Neural cell (in vitro differentiated cells): ENCODE measurements around the gene INTS13. TPM values are rescaled to one million over a fixed set of nuclear protein-coding genes. Genes with fewer than 3 reads are reported as not detected.

ENCODE experiments used
- H2AFZ ChIP-seq: fragments of 200-600, 300-800 bp; sonication (generic), shearing (Covaris generic); 2 replicates; pipeline ENCODE4 v1.6.0; 2014; ENCODE audit warnings: low read depth, mild to moderate bottlenecking, antibody characterized with exemption, low read length, moderate library complexity
- H3F3A ChIP-seq: fragments of 200-600 bp; shearing (Covaris generic); 2 replicates; pipeline ENCODE4 v1.6.1; 2016; ENCODE audit warnings: mild to moderate bottlenecking, moderate library complexity, mixed read lengths, antibody characterized with exemption, low read length; ENCODE audit not compliant: insufficient read depth, poor library complexity, severe bottlenecking
- H3K27ac ChIP-seq: fragments of 200-600, 300-800 bp; sonication (generic), shearing (Covaris generic); 2 replicates; pipeline ENCODE4 v1.5.1; 2014; ENCODE audit warnings: mild to moderate bottlenecking, low read length, moderate library complexity
- H3K27me3 ChIP-seq: fragments of 300-800, 200-600 bp; sonication (generic), shearing (Covaris generic); 2 replicates; pipeline ENCODE4 v1.6.0; 2014; ENCODE audit warnings: mild to moderate bottlenecking, low read depth, low read length, moderate library complexity; ENCODE audit not compliant: insufficient read depth
- H3K36me3 ChIP-seq: fragments of 300-800, 200-600 bp; sonication (generic), shearing (Covaris generic); 2 replicates; pipeline ENCODE4 v1.5.1; 2014; ENCODE audit warnings: mild to moderate bottlenecking, antibody characterized with exemption, low read length, moderate library complexity; ENCODE audit not compliant: insufficient read depth
- H3K4me2 ChIP-seq: fragments of 300-800, 200-600 bp; sonication (generic), shearing (Covaris generic); 2 replicates; pipeline ENCODE4 v1.6.0; 2014; ENCODE audit warnings: mild to moderate bottlenecking, low read length
- H3K4me3 ChIP-seq: fragments of 300-800, 200-600 bp; sonication (generic), shearing (Covaris generic); 2 replicates; pipeline ENCODE4 v1.5.1; 2014; ENCODE audit warnings: mild to moderate bottlenecking, low read length, moderate library complexity
- H3K79me2 ChIP-seq: fragments of 200-600 bp; shearing (Covaris generic); replicated peaks from 2 replicates; pipeline ENCODE4 v1.6.0; 2014; ENCODE audit warnings: mild to moderate bottlenecking, low read length, moderate library complexity; ENCODE audit not compliant: insufficient read depth
- H3K9ac ChIP-seq: fragments of 300-800, 200-600 bp; sonication (generic), shearing (Covaris generic); 2 replicates; pipeline ENCODE4 v1.6.1; 2016; ENCODE audit warnings: mild to moderate bottlenecking, low read length, mixed read lengths
- H3K9me2 ChIP-seq: fragments of 200-600 bp; shearing (Covaris generic); 2 replicates; pipeline ENCODE4 v1.6.1; 2016; ENCODE audit warnings: mild to moderate bottlenecking, low read length, mixed read lengths; ENCODE audit not compliant: insufficient read depth
- H3K9me3 ChIP-seq: fragments of 200-600, 300-800 bp; sonication (generic), shearing (Covaris generic); 2 replicates; pipeline ENCODE4 v1.6.1; 2016; ENCODE audit warnings: mild to moderate bottlenecking, mixed run types, low read length, moderate library complexity, mixed read lengths
- H4K20me1 ChIP-seq: fragments of 200-600 bp; shearing (Covaris generic); 2 replicates; pipeline ENCODE4 v1.6.1; 2016; ENCODE audit warnings: mild to moderate bottlenecking, mixed run types; ENCODE audit not compliant: insufficient read depth
- CTCF ChIP-seq: fragments of 450-650 bp; IDR thresholded peaks from 2 replicates; pipeline ENCODE4 v1.5.1; 2014; ENCODE audit warnings: antibody characterized with exemption, mild to moderate bottlenecking, moderate library complexity; ENCODE audit not compliant: poor library complexity, severe bottlenecking
- EP300 ChIP-seq: fragments of 450-650 bp; conservative IDR thresholded peaks from 2 replicates; pipeline ENCODE4 v1.6.1; 2014; ENCODE audit warnings: antibody characterized with exemption, mild to moderate bottlenecking, moderate library complexity; ENCODE audit not compliant: poor library complexity, severe bottlenecking
- EZH2 ChIP-seq: fragments of 200-600, 300-800 bp; shearing (Covaris generic), sonication (generic); IDR thresholded peaks from 2 replicates; pipeline ENCODE4 v1.6.1; 2014; ENCODE audit warnings: antibody characterized with exemption, low read length, borderline replicate concordance, mild to moderate bottlenecking; ENCODE audit not compliant: insufficient read depth, poor library complexity, severe bottlenecking
- MXI1 ChIP-seq: fragments of 450-650 bp; conservative IDR thresholded peaks from 2 replicates; pipeline ENCODE4 v1.6.1; 2014; ENCODE audit warnings: antibody characterized with exemption, mild to moderate bottlenecking; ENCODE audit not compliant: poor library complexity, severe bottlenecking
- POLR2AphosphoS5 ChIP-seq: IDR thresholded peaks from 2 replicates; pipeline ENCODE4 v1.6.1; 2012
- RAD21 ChIP-seq: fragments of 450-650 bp; conservative IDR thresholded peaks from 2 replicates; pipeline ENCODE4 v1.6.1; 2014; ENCODE audit warnings: antibody characterized with exemption, mild to moderate bottlenecking, moderate library complexity
- REST ChIP-seq: IDR thresholded peaks from 2 replicates; pipeline ENCODE4 v1.6.1; 2012; ENCODE audit warnings: borderline replicate concordance
- SMC3 ChIP-seq: fragments of 450-650 bp; conservative IDR thresholded peaks from 2 replicates; pipeline ENCODE4 v1.6.1; 2014; ENCODE audit warnings: antibody characterized with exemption, mild to moderate bottlenecking, moderate library complexity; ENCODE audit not compliant: poor library complexity
- TAF1 ChIP-seq: IDR thresholded peaks from 2 replicates; pipeline ENCODE4 v1.6.1; 2012; ENCODE audit warnings: low read depth
- polyA plus RNA-seq: library from polyadenylated mRNA; depleted of rRNA; stranded (reverse); fragments of >200 nt; gene quantifications from 2 replicates; pipeline ENCODE4 v1.2.3, GENCODE V29; 2014

INTS13 gene
- polyA plus RNA-seq, 1 donor from 2014 or later, result 15.3 TPM

DNA sequence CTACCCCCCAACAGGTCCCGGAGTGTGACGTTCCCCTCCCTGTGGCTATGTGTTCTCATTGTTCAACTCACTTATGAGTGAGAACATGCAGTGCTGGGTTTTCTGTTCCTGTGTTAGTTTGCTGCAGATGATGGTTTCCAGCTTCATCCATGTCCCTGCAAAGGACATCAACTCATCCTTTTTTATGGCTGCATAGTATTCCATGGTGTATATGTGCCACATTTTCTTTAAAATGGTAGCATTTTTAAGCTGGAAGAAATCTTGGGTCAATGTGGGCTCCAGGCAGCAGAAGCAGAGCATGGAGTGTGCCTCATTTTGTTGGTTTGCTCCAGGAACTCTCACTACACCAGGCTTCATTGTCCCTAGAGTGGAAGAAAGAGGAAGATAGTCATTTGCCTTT is 57.2 kb downstream of the INTS13 start:
- no peaks in the 10 kb centered on the region for H3K79me2 ChIP-seq
- TF ChIP-seq EZH2 (no peak), SMC3 (no peak), POLR2AphosphoS5 (no peak), CTCF (no peak), MXI1 (no peak), REST (no peak), RAD21 (no peak), EP300 (no peak)
- H3K36me3 ChIP-seq, result no peaks in the 10 kb centered on the region
- H3K9me2 ChIP-seq, result no peaks in the 10 kb centered on the region
- H3K9ac ChIP-seq, result no peak overlapping the region
- H3K27ac ChIP-seq, result no peak overlapping the region
- H3K9me3 ChIP-seq, result no peaks in the 10 kb centered on the region
- no peaks in the 10 kb centered on the region for H3F3A ChIP-seq
- no peak overlapping the region for H2AFZ ChIP-seq
- H3K4me3 ChIP-seq, result no peak overlapping the region
- no peaks in the 10 kb centered on the region for H3K27me3 ChIP-seq
- no peak overlapping the region for H3K4me2 ChIP-seq
- H4K20me1 ChIP-seq, result no peaks in the 10 kb centered on the region

GRCh38 chr12:26878661-26879119 is 59.1 kb downstream of the INTS13 start:
- no peak overlapping the region for H3K4me2 ChIP-seq
- no peaks in the 10 kb centered on the region for H4K20me1 ChIP-seq
- no peaks in the 10 kb centered on the region for H3K9me2 ChIP-seq
- H3F3A ChIP-seq, result no peaks in the 10 kb centered on the region
- H3K4me3 ChIP-seq, result no peak overlapping the region
- no peaks in the 10 kb centered on the region for H3K27me3 ChIP-seq
- H3K36me3 ChIP-seq, result no peaks in the 10 kb centered on the region
- no peaks in the 10 kb centered on the region for H3K79me2 ChIP-seq
- no peak for TF ChIP-seq CTCF
- TF ChIP-seq POLR2AphosphoS5, result no peak
- no peak for TF ChIP-seq EP300
- no peak for TF ChIP-seq EZH2
- no peak for TF ChIP-seq TAF1
- no peak for TF ChIP-seq SMC3
- TF ChIP-seq MXI1, result no peak
- TF ChIP-seq REST, result no peak
- TF ChIP-seq RAD21, result no peak
- H3K27ac ChIP-seq, result no peak overlapping the region
- H3K9ac ChIP-seq, result no peak overlapping the region
- no peak overlapping the region for H2AFZ ChIP-seq
- H3K9me3 ChIP-seq, result no peaks in the 10 kb centered on the region
